Spleen (tissue), 7 donors: Measurements from ENCODE around the gene RPL19.

Experiments
- CTCF ChIP-seq, 11 experiments: fragments of 200-600 bp in 7 of 11; fragments of 450-650 bp in 4 of 11; sonication (generic) in 4 of 11; IDR thresholded peaks in 8 of 11; conservative IDR thresholded peaks in 3 of 11; 1 replicate in 7 of 11; 2 replicates in 4 of 11; pipeline versions ENCODE4 v1.4.0 to v1.8.0; 2016 to 2021; ENCODE audit warnings: antibody characterized with exemption in 11 of 11, inconsistent platforms in 4 of 11, mild to moderate bottlenecking in 1 of 11
- POLR2A ChIP-seq, 3 donors: fragments of 450-650 bp; IDR thresholded peaks; one replicate each; pipeline ENCODE4 v1.5.1; 2017; ENCODE audit warnings: antibody characterized with exemption in 3 of 3, mild to moderate bottlenecking in 1 of 3
- POLR2AphosphoS5 ChIP-seq, 3 donors: sonication (generic); formaldehyde crosslinking; IDR thresholded peaks; one replicate each; pipeline ENCODE4 v1.5.1; 2017; ENCODE audit warnings: antibody characterized with exemption in 3 of 3
- donor health status: DM: no; HTN: no; CAD: no; lungs with moderate emphysema.
- donor health status: DM: no; HTN: no; CAD: no.
- donor health status: DM: no; HTN: no; CAD: no.

GRCh38 chr17:39213852-39214251 lies 13.8 kb downstream of the RPL19 start:
- no peak for TF ChIP-seq CTCF (IDR thresholded peaks at IDR 0.05 in 8 of 11, conservative IDR thresholded peaks at IDR 0.05 in 3 of 11)
- TF ChIP-seq POLR2A (IDR thresholded peaks at IDR 0.05), result no peak
- no peak for TF ChIP-seq POLR2AphosphoS5 (IDR thresholded peaks at IDR 0.05)
